HG03442 (cell line): Measurements from ENCODE around the gene KIRREL3.

ENCODE experiments used
- ATAC-seq: cut with Tn5 transposase; IDR thresholded peaks from one replicate; pipeline ENCODE4 v1.9.1; 2021; ENCODE audit warnings: mild to moderate bottlenecking, moderate library complexity; ENCODE audit not compliant: unreplicated experiment

The KIRREL3 gene

DNA sequence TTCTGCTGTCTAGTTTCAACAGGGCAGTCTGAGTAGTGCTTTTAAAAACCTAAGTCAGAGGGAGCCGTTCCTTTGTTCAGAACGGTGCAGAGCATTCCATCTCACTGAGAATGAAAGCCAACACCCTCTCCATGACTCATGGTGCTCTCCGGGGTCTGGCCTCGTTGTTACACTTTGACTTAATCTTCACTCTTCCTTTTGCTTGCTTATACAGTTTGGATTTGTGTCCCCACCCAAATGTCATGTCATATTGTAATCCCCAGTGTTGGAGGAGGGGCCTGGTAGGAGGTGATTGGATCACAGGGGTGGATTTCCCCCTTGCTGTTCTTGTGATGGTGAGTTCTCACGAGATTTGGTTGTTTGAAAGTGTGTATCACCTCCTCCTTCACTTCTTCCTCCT is 352.8 kb downstream of the KIRREL3 start:
- ATAC-seq, result no peak

DNA sequence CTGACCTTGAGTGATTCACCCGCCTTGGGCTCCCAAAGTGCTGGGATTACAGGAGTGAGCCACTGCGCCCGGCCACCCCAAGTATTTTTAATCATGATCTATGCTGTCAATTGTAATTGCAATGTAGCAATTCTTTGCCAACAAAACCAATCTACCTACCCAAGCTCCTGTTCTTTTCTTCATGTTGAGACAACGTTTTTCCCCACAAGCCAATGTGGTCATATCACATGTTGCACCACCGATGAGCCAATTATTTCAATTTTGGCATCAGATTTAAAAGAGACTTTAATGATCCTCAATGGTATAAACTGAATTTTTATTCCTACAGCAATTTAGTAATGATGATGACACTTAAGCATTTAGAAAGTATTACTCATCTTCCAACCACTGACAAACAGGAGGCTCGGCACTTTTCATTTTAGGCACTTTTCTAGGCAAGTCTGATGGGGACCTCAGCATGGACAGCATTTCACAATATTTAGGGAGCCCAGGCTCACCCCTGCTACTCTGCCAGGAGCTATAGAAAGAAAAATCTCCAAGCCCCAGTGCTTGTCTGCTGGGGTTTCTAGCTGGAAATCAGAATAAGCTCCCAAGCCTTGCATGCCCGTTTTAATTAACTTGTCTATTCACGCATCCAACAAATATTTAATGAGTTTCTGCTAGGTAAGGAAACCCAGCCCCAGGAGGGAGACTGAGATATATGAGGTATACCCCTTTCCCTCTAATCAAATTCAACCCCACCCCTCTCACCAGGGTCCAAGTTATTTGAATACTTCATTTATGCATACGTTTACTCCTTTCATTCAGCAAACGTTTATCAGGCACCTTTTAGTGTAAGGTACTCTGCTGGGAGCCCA is 353.6 kb downstream of the KIRREL3 start:
- no peak for ATAC-seq

DNA sequence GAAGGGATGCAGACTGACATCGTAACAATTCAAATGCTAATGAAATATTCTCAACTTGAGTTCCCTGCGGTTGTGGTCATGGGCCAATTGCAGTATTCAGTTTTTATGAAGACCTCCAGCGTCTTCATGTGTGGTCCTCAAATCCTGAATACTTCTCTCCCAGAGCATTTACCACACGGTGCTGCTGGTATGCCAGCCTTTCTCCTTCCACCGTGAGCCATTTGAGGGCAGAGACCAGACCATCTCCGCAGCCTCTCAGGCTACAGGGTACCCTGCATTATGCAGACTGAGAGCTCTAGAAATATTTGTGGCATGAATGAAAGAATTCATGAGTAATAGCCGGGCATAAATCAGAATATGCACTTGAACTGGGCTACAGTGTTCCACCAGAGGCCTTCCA is 355.4 kb downstream of the KIRREL3 start:
- ATAC-seq, result no peak

DNA sequence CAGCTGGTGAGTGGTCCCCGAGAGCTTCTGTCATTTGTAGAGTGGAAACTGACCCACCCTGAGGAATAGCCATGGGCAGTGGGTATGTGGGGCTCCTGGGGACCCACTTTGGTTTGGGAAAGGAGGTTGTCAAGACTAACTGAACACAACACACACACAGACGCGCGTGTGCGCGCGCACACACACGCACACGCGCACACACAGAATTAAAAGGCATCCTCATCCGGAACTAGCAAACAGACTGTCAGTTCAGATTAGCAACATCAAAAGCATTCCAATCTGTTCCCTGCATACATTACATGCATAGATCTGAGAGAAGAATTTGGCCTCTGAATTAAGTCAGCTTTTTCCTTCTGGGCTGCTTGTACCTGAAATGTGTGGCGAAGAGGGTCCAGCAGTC is 360.4 kb downstream of the KIRREL3 start:
- no peak for ATAC-seq

DNA sequence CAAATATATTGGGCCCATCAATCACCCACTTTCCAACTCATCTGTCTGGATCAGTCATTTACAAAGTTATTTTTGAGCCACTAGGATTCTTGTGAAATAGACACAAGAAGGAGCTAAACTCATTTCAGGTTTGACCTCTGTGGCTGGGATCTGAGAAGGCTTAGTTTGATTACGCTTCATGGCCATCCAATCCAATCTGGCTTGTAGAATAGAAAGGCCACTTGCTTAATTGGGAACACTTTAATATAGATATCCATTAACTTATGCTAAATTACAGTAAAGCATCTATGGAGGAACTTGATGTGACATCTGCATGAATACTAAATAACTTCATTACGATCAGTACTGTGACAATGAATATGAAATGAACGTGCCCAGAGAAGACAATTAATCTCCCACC is 360.9 kb downstream of the KIRREL3 start:
- ATAC-seq, result no peak

DNA sequence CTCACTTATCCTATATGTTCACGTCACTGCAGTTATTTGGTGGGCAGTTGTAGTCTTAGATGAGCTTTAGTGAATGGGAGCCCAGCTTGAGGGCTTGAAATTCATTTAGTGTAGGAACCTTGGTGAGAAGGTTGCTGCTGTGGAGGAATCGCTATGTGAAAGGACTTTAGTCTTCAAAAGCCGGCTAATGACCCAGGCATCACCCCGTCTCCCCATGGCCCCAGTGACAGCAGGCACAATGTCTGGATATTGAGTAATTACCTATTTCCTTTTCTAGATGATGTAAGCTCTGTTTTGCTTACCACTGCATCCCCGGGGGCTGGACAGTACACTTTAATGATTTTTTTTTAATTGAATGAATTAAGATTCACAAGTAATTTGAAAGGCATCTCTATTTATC is 361.9 kb downstream of the KIRREL3 start:
- no peak for ATAC-seq

DNA sequence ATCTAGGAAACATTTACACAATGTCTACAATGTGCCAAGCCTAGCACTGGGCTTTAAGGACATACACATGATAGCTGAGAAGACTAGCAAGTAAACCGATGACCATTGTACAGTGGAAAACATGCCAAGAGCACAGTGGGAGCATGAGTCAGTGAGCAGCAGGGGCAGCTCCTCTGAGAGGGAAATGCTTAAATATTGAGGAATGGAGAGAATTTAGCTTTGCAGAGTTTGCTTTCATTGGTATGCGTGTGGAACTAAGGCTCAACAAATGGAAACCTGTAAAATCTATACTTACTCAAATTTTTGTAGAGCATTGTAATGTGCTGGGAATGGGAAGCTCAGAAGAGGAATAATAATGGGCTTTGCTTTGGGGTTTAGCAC is 362.8 kb downstream of the KIRREL3 start:
- ATAC-seq, result no peak

DNA sequence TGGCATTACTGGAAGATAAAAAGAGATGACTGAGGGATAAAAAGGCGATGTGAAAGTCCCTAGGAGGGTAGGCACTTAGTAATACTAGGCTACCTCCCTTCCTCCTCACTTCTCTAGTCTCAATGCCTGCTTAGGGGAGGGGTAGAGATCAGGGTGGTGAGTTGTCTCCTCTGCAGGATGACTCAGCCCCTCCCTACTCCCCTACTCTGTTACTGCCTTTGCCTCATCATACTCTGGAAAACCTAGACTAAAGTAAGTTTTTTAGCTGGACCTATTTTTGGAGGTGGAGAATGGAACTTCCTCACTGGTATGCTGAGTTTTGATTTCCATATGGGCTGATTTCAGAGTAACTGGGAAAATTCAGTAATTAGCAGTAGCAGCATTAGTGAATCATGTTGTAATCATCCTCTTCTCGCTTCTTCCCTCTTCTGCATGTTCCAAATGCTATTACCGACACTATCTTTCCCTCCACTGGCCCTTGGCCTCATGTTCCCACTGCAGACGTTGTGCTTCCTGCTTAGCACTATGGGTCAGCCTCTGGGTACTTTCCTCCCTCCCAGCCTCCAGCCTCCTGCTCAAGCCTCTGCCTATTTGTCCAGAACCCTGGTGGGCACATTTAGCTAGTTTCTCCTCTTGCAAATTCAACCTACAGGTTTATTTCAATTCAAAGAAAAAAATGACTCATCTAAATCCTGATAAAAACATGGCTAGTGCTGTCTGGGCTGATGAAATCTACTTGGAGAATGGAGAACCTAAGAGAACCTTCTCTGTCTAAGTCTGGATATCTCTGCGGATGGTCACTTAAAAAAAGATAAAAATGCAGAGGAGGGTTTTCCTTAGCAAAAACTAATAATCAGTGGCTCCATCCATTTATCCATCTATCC is 363.4 kb downstream of the KIRREL3 start:
- no peak for ATAC-seq

DNA sequence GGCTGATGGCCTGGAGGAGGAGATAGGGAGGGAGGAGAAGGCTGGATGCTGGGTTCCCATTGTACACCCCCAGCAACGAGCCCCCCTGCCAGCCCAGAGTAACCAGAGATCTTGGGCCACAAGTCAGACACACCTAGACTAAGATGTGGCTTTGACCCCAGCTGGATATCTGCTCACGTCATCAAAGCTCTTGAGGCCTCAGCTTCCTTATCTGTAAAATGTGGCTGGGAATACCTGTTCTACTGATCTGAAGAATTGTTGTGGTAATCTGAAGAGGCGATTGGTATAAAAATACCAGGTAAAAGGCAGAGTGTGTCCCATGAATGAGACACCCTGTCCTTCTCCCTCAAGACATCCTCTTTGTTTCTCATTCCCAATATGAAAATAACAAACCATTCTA is 365.1 kb downstream of the KIRREL3 start:
- ATAC-seq, result no peak

DNA sequence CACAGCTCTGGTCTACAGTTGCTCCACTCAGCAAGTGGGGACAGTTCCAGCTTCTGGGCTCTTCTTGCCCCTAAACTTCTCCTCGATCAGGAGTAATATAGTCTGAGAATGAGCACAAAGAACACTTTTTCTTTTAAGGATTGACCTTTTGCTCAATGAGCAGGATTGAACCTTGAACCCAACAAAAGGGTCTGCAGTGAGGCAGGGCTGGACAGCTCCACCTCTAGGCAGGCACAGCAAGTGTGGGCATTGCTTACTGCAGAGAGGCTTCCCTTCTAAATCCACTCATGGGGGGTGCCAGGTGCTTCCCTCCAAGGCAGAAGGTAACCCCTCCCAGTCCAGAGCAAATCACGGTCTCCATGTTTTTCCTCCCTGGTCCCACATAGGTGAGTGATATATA is 365.6 kb downstream of the KIRREL3 start:
- no peak for ATAC-seq

DNA sequence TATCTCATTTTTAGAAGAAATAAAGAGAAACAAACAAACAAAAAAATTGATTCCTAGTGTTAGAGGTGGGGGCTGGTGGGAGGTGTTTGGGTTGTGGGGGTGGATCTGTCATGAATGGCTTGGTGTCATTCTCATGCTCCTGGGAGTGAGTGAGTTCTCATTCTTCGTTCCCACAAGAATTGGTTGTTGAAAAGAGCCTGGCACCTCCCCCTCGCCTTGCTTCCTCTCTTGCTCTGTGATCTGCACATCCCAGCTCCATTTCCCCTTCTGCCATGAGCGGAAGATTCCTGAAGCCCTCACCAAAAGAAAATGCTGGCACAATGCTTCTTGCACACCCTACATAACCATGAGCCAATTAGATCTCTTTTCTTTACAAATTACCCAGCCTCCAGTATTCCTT is 367.2 kb downstream of the KIRREL3 start:
- no peak for ATAC-seq

DNA sequence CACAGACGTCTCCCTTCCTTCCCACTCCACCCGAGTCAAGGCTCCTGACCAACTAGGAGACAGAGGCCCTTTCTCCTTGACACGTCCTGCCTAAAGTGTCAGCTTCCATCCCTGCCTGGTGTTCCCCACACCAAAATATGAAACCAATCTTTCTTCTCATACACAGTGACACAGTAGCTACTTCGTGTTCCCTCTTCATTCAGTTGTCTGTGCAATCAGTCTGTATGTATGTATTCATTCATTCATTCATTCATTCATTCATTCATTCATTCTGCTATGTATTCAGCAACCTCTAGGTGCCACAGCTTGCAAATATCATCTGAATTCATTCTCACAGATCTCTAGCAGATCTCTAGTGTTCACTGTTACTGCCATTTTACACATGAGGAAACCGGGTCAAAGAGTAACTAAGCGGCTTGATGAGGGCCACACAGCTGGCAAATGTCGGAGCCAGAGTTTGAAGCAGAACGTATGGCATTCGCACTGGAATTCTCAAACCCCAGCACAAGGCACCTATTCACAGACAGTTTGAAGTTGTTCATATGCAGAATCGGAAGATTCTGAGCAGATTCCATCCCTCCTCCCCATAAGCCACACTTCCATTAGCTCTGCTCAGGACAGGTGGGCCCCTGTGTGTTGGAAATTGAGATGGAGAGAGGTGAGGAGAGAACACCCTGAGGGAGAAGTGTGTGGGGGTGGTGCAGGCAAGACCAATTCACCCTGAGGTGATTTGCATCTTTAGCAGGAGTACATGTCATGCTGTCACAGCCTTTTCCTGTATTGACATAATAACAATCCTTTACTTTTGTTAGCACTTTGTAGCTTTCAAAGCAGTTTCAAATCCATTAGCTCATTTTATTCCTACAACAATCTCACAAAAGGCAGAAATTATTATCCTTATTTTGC is 369.4 kb downstream of the KIRREL3 start:
- no peak for ATAC-seq

DNA sequence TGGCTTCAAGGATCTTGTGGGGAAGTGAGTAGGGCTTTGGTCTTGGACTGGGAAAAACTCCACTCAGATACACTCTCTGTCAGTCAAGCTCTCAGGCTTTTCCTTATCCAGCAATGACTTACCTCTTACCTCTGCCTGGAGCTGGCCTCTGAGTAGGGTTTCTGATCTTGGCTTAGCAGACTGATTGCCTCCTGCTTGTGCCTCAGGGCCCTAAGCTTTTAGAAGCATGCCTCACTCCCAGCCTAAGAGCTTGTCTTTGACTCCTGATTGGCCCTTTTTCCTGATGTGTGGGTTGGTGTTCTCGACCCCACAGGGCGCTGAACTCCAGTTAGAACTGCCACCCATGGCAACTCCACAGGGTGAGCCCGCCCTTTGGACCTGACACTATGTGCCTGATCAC is 370.1 kb downstream of the KIRREL3 start:
- no peak for ATAC-seq

DNA sequence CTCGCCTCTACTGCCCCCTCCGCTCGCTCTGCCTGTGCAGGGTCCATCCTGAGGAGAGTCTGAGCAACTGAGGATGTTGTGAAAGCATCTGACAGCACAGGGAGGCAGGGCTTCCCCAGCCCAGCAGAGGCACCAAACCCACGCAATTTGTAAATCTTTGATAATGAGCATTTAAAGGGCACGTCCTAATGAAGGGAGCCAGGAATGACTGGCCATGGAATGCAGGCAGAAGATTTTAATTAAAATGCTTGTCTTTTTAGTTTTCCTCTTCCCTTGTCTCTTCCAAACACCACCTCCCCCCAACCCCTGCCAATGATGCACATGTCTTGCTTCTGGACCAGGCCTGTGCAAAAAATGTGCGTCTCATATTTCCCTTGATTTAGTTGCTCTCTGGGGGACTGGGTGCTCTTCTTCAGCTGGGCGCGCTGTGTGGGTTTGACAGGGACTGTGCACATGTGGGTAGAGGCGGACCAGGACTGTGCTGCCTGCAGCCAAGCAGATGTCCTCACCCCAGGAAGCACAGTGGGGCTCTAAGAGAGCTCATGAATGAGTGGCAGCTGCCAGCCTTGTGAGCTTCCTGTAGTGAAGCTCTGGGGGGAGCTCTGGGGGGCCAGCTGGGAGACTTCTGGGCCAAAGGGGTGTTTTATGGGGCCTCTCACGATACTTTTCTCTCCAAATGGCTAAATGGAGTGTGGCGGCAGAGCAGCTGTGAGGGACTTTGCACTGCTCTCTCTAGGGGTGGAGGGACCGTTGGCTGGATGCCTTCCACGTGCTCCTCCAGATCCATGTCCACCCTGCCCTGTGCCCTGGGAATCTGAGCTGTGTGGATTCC is 371.6 kb downstream of the KIRREL3 start:
- no peak for ATAC-seq

DNA sequence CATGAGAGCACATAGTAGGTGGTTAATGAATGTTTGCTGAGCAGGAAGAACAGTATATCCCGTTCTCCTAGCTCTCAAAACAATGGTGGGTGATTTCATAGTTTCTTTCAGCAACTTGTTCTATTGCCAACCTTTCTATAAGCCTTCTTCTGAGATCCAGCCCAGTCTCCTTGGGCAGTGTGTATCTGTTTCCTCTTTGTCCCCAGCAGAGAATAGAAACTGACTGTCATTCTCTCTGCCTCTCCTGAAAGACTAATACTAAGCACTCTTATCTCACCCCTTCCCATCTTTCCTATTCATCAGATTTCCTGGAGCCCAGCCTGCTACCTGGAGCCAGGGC is 372.1 kb downstream of the KIRREL3 start:
- ATAC-seq, result no peak

DNA sequence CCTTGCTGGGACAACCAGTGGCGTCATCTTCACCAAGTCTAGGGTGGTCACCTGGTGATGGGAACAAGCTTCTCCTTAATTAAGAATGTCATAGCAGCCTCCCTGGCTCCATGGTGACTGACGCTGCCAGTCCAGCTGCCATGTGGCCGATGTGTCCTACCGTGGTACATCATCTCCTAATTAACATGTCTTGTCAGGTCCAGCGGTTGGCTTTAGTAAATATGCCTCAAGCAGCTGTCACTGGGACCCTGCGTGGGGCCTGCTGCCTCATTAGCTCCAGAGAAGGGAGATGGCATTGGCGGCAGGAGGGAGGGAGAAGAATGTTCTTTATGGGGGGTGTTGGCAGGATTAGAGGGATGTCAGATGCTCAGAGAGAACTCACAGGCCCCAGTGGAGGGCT is 373.1 kb downstream of the KIRREL3 start:
- ATAC-seq, result no peak

DNA sequence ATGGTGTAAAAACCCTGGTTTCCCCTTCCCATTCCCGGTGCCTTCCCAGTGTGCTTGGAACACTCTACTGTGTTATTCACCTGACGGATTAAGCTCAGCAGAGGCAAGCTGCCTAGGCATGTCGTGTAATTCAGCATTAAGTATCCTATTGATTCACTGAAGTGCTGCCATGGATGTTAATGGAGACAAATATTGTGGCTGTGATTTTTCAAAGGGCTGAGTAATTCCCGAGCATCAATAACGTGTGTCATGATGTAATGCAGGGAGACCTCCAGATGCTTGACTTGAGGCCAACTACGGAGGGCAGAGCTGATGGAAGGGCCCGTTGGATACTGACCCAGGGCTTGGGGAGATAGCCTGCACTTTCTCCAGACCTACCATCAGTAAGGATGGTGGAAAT is 376.1 kb downstream of the KIRREL3 start:
- ATAC-seq, result no peak

DNA sequence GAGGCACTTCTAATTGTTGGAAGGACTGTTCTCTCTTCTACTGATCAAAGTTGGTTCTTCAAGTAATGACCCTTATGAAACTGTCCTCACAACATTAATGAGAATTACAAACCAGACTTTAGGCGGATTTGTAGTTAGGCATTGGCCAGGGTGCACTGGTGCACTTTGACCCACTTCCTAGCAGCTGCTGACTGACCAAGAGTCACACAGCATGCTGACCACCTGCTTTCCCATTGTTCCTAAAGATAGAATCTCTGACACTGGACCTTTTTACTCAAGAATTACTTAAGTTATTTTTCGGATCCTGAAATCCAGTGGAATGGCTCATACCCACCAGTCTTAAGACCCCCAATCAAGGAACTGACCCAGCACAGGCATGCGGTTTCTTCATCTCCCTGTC is 381.1 kb downstream of the KIRREL3 start:
- no peak for ATAC-seq

DNA sequence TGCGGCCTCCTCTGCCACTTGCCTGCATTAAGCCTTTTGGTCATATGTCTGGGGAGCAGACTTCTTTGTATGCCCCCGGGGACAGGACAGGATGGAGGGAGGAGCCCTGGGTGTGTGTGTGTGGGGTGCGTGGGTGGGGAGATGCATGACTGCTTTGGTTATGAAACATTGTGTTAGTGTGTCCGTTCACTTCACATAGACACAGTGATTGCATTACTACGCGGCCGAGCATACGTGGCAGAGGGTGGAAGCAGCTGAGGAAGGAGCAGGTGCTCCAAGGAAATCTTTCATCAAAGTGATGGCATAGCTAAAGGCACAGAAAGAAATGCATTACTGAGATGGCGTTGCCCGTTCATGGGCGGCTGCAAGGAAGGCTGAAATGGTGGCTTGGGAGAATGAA is 384.7 kb downstream of the KIRREL3 start:
- no peak for ATAC-seq

DNA sequence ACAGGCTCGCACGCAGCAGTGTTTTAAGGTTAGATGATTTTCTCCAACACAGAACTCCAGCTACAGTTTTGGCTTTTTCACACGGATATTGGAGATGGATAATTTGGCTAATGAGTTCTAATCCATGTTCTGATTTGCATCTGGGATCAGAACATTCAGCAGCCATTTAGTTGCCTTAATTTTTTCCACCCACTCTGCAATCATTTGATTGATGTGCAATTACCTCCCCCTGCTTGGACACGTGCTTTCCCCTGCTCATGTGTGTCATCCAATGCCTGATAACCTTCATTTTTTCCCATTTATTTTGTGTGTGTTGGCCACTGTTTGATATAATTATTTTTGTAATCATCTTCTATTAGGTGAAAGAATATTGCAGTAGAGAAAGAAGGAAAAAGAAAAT is 387.3 kb downstream of the KIRREL3 start:
- ATAC-seq, result no peak
